ENCODE measurements around the gene NABP2.

The NABP2 gene

DNA sequence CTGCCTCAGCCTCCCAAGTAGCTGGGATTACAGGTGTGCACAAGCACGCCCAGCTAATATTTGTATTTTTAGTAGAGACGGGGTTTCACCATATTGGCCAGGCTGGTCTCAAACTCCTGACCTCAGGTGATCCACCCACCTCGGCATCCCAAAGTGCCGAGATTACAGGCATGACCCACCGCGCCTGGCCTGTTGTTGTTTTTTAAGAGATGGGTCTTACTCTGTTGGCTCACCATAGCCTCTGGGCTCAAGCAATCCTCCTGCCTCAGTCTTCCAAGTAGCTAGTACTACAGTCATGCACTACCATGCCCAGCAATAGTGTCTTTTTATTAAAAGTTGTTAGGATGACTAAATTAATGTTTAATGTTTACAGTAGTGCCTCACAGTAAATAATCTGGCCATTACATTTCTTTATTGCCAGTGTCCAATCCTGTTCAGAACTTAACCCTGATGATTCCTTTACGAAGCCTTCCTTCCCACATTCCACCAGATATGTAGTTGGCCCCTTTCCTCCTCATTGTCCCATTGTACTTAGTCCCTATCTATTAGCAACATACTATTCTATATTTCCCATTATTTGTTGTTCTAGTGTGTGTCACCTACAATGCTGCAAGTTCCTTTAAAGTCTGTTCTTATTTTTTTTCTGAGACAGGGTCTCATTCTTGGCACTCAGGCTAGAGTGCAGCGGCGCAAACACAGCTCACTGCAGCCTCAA is 26.1 kb upstream of the NABP2 start:
- DNase-seq (ENCODE audit: extremely low spot score): no peak
- TF ChIP-seq, protein P1, sequence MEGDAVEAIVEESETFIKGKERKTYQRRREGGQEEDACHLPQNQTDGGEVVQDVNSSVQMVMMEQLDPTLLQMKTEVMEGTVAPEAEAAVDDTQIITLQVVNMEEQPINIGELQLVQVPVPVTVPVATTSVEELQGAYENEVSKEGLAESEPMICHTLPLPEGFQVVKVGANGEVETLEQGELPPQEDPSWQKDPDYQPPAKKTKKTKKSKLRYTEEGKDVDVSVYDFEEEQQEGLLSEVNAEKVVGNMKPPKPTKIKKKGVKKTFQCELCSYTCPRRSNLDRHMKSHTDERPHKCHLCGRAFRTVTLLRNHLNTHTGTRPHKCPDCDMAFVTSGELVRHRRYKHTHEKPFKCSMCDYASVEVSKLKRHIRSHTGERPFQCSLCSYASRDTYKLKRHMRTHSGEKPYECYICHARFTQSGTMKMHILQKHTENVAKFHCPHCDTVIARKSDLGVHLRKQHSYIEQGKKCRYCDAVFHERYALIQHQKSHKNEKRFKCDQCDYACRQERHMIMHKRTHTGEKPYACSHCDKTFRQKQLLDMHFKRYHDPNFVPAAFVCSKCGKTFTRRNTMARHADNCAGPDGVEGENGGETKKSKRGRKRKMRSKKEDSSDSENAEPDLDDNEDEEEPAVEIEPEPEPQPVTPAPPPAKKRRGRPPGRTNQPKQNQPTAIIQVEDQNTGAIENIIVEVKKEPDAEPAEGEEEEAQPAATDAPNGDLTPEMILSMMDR (IDR thresholded peaks at IDR 0.05; ENCODE audit: control extremely low read depth, extremely low read depth, low read depth, missing control alignments): no peak
- ChIA-PET POLR2A (interaction anchor here (0.6 kb wide), 1 partner anchor 72 kb away, joined by 3 read pairs; no protein-coding TSS in a partner anchor), CTCF (interaction anchor here (1.0 to 6.5 kb wide), 9 partner anchors 9 to 101 kb away, joined by 3 to 51 read pairs (median 4); partner anchors contain the start of genes RNF41, SMARCC2 and ZC3H10)

DNA sequence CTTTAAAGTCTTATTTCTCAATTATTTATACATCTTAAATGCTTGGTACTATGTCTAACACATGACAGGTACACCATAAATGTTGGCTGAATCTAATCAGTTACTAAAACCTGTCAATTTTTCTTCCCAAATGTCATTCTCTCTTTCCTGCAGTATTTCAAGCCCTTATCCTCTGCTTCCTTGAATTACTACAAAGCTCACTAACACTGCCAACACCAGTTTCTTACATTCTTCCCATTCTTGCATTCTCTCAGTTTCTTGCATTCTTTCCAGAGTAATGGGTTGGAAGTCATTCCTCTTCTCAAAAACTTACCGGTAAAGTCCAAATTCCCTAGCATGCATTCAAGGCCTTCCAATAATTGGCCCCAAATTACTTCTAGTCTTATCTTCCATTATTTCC is 25.3 kb upstream of the NABP2 start:
- no peak for DNase-seq (ENCODE audit: extremely low spot score)
- TF ChIP-seq, protein P1 (IDR thresholded peaks at IDR 0.05; ENCODE audit: control extremely low read depth, extremely low read depth, low read depth, missing control alignments): no peak
- ChIA-PET POLR2A (no interaction called here), CTCF (interaction anchor here (1.0 to 6.5 kb wide), 3 partner anchors 10 to 79 kb away, joined by 3 to 51 read pairs (median 5); partner anchors contain the start of gene SMARCC2)

DNA sequence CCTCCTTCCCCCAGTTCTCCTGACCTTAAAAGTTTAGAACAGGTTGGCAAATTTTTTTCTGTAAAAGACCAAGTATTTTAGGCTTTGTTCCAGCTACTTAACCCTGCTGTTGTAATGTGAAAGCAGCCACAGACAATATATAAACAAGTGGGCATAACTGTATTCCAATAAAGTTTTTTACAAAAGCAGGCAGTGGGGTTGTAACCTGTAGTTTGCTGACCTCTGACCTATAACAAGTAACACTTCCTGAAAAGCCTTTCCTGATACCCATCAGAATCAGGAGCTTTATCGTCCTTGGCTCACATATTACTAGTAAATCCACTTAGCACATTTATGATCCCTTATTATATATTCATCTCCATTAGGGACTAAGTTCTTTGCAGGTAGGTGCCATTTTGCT is 21.8 kb upstream of the NABP2 start:
- ChIA-PET POLR2A (no interaction called here), CTCF (interaction anchor here (0.6 to 11.2 kb wide), 7 partner anchors 10 to 262 kb away, joined by 3 to 51 read pairs (median 8); partner anchors contain the start of genes RNF41, SMARCC2 and ZC3H10)
- TF ChIP-seq, protein P1 (IDR thresholded peaks at IDR 0.05; ENCODE audit: control extremely low read depth, extremely low read depth, low read depth, missing control alignments): no peak
- no peak for DNase-seq (ENCODE audit: extremely low spot score)

DNA sequence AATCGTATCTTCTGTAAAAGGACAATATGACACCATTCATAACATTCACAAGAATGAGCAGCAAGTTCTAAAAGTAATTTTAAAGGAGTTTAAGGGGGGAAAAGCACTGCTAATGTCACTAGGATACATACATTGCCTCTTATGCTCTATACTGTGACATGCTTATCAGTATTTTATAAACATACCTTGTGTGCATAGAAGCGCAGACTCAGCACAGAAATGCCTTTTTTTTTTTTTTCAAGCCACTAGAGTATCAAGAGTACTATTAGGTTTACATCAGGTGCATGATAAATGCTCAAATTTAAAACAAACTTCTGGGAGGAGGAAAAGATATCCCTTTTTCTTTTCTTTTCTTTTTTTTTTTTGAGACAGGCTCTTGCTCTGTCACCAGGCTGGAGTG is 21.3 kb upstream of the NABP2 start:
- CTCF ChIA-PET: interaction anchor here (0.6 to 11.2 kb wide), 5 partner anchors 10 to 262 kb away, joined by 3 to 51 read pairs (median 9); partner anchors contain the start of genes RNF41 and SMARCC2
- no peak for DNase-seq (ENCODE audit: extremely low spot score)
- TF ChIP-seq, protein P1 (IDR thresholded peaks at IDR 0.05; ENCODE audit: control extremely low read depth, extremely low read depth, low read depth, missing control alignments): no peak
- POLR2A ChIA-PET: no interaction called here

DNA sequence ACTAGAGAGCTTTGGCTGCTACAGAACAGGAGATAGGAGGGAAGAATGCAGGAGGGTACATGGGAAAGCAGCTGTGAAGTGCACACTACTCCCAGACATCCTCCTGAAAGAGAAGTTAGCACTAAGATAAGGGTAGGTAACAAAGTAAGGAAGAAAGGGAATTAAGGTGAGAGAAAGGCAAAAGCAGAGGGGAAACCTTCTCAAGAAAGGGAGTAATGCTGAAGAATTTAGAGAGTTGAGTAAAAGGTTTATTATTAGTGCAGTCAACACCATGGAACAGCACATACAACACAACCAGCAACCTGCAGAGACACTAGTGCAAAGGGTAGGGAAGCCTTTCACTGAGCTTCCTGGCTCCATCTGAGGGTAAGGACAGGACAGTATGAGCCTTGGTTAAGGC is 19.9 kb upstream of the NABP2 start:
- ChIA-PET POLR2A (no interaction called here), CTCF (interaction anchor here (1.1 to 11.2 kb wide), 7 partner anchors 10 to 260 kb away, joined by 4 to 70 read pairs (median 12); partner anchors contain the start of genes ANKRD52, RNF41, SMARCC2 and ZC3H10)
- TF ChIP-seq, protein P1 (IDR thresholded peaks at IDR 0.05; ENCODE audit: control extremely low read depth, extremely low read depth, low read depth, missing control alignments): no peak
- no peak for DNase-seq (ENCODE audit: extremely low spot score)

DNA sequence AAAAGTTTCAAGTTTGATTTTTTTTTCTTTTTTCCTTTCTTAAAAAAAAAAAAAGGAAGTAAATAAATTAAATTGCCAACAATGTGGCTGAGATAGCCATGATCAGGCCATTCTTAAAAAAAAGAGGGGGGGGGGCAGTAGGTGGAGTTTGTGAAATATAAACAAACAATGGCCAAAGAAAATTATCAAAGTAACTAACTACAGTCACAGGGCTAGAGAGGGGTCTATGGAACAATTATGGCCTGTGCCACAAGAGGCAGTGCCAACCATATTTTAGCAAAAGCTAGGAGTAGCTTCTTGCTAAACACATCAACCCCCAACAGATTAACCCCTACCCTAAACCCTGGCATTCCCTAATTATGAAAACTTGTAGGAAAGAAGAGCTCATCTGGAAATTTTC is 18.7 kb upstream of the NABP2 start:
- ChIA-PET CTCF (interaction anchor here (1.0 to 11.2 kb wide), 15 partner anchors 8 to 259 kb away, joined by 3 to 70 read pairs (median 7); partner anchors contain the start of genes RNF41, SMARCC2 and TIMELESS), POLR2A (interaction anchor here (0.7 to 1.5 kb wide), 2 partner anchors 17 to 1683 kb away, joined by 4 read pairs; partner anchors contain the start of gene RNF41)
- TF ChIP-seq, protein P1 (IDR thresholded peaks at IDR 0.05; ENCODE audit: control extremely low read depth, extremely low read depth, low read depth, missing control alignments): no peak
- DNase-seq (ENCODE audit: extremely low spot score): no peak
